ENCODE results near the gene SERPINE1. TPM values are rescaled to one million over a fixed set of nuclear protein-coding genes. Genes with fewer than 3 reads are reported as not detected.
"Not testable (repeated sequence)": the region's sequence is repeated elsewhere in the genome, so short reads cannot be mapped to it uniquely, and the experiment has no call there.

SERPINE1 gene
- total RNA-seq, 4 donors from 2014 or later, result 4.8 to 9.4 (median 8.9) TPM

GRCh38 chr7:101099969-101100781 is 26.7 kb upstream of the SERPINE1 start:
- intact Hi-C loops (cut with DNase I; ENCODE audit: low total_unique reads), result no loop called here
- no peak for TF ChIP-seq CTCF (IDR thresholded peaks at IDR 0.05)
- no peak overlapping the region for H3K4me3 ChIP-seq (ENCODE audit: low read depth, poor library complexity, severe bottlenecking)
- peak; percentile 94 to 99 for DNase-seq (ENCODE audit: low spot score in 2 of 2)
- 20 to 30% methylated on average over 21 to 26 of the region's 26 CpGs for WGBS, 2 donors

GRCh38 chr7:101100858-101101847 is 25.8 kb upstream of the SERPINE1 start:
- intact Hi-C loops (cut with DNase I; ENCODE audit: low total_unique reads), result no loop called here
- H3K4me3 ChIP-seq (ENCODE audit: low read depth, poor library complexity, severe bottlenecking), result no peak overlapping the region
- DNase-seq (ENCODE audit: low spot score in 2 of 2), result no peak
- TF ChIP-seq POLR2A (IDR thresholded peaks at IDR 0.05) (no peak), CTCF (IDR thresholded peaks at IDR 0.05) (no peak)
- 87% methylated on average over 18 of the region's 18 CpGs for WGBS, 2 donors

- no peak for TF ChIP-seq POLR2A (IDR thresholded peaks at IDR 0.05)
- no peak for TF ChIP-seq CTCF (IDR thresholded peaks at IDR 0.05)
- WGBS, 2 donors, result 91 to 92% methylated on average over 6 of the region's 6 CpGs
- H3K4me3 ChIP-seq (ENCODE audit: low read depth, poor library complexity, severe bottlenecking), result no peak overlapping the region
- DNase-seq (ENCODE audit: low spot score in 2 of 2), result no peak
- intact Hi-C loops (cut with DNase I; ENCODE audit: low total_unique reads), result no loop called here
These were observed 24.9 kb upstream of the SERPINE1 start for GRCh38 chr7:101102026-101102425.

GRCh38 chr7:101103701-101104100 is 23.2 kb upstream of the SERPINE1 start:
- intact Hi-C loops (cut with DNase I; ENCODE audit: low total_unique reads); DNase-seq (ENCODE audit: low spot score in 2 of 2); H3K4me3 ChIP-seq (ENCODE audit: low read depth, poor library complexity, severe bottlenecking): not testable (repeated sequence)
- 79 to 80% methylated on average over 10 of the region's 10 CpGs for WGBS, 2 donors

GRCh38 chr7:101104193-101104713 is 22.7 kb upstream of the SERPINE1 start:
- no peak for DNase-seq (ENCODE audit: low spot score in 2 of 2)
- TF ChIP-seq POLR2A (IDR thresholded peaks at IDR 0.05) (no peak), CTCF (IDR thresholded peaks at IDR 0.05) (no peak)
- no peak overlapping the region for H3K4me3 ChIP-seq (ENCODE audit: low read depth, poor library complexity, severe bottlenecking)
- intact Hi-C loops (cut with DNase I; ENCODE audit: low total_unique reads), result no loop called here
- WGBS, 2 donors, result 58 to 64% methylated on average over 15 of the region's 15 CpGs

GRCh38 chr7:101104799-101105198 is 22.1 kb upstream of the SERPINE1 start:
- DNase-seq (ENCODE audit: low spot score in 2 of 2), result no peak
- intact Hi-C loops (cut with DNase I; ENCODE audit: low total_unique reads), result no loop called here
- WGBS, 2 donors, result 44 to 53% methylated on average over 3 of the region's 3 CpGs
- TF ChIP-seq CTCF (IDR thresholded peaks at IDR 0.05) (no peak), POLR2A (IDR thresholded peaks at IDR 0.05) (no peak)
- H3K4me3 ChIP-seq (ENCODE audit: low read depth, poor library complexity, severe bottlenecking), result no peak overlapping the region

GRCh38 chr7:101105248-101105647 is 21.7 kb upstream of the SERPINE1 start:
- intact Hi-C loops (cut with DNase I; ENCODE audit: low total_unique reads); DNase-seq (ENCODE audit: low spot score in 2 of 2); H3K4me3 ChIP-seq (ENCODE audit: low read depth, poor library complexity, severe bottlenecking): not testable (repeated sequence)
- WGBS, 2 donors, result 70 to 74% methylated on average over 5 of the region's 5 CpGs

All from lower leg skin (tissue), 4 donors.